ENCODE data around the gene CEACAM8. TPM values are rescaled to one million over a fixed set of nuclear protein-coding genes. Genes with fewer than 3 reads are reported as not detected.
"Not testable (repeated sequence)": the region's sequence is repeated elsewhere in the genome, so short reads cannot be mapped to it uniquely, and the experiment has no call there.

CEACAM8 gene
- total RNA-seq, result 4.8 TPM

DNA sequence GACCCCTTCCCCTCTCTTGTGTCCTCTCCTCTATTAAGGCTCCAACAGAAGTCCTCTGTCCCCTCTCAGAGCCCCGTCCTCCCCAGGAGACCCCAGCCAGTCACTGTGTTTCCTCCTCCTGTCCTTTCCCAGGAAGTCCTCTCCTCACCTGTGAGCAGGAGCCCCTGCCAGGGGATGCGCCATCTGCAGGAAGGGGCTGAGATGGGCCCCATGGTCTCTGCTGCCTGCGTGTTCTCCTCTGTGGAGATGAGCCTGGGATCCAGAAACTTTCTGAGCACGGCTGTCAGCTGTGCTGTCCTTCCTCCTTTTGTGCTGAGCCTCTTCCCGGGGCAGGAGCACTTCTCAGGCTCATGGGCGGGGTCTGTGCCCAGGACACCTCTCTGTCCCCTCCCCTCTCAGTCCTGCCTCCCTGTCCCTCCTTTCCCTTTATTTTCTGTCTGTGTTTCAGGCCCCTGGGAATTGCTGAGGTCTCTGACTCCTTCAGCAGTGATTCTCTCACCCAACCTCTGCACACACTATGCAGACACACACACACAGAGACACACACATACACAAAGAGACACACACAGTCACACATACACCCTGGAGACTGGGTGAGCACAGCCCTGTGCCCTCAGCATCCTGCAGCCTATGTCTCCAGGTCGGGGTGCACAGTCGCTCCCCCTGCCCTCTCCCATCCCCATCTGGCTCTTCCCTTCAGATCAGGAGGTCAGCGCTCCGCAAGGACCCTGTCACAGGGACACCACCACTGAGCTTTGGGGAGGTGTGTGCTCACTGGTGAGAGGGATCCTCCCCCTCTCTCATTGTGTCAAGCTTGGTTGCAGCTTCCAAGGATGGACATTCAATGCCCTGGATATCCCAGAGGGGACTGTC lies at the start of gene CEACAM8:
Gene CEACAM8 (minus strand): TSS at position 308 of the 873 bp plus-strand sequence. CDS start 96 bp downstream, at position 212.
- no peak for DNase-seq

DNA sequence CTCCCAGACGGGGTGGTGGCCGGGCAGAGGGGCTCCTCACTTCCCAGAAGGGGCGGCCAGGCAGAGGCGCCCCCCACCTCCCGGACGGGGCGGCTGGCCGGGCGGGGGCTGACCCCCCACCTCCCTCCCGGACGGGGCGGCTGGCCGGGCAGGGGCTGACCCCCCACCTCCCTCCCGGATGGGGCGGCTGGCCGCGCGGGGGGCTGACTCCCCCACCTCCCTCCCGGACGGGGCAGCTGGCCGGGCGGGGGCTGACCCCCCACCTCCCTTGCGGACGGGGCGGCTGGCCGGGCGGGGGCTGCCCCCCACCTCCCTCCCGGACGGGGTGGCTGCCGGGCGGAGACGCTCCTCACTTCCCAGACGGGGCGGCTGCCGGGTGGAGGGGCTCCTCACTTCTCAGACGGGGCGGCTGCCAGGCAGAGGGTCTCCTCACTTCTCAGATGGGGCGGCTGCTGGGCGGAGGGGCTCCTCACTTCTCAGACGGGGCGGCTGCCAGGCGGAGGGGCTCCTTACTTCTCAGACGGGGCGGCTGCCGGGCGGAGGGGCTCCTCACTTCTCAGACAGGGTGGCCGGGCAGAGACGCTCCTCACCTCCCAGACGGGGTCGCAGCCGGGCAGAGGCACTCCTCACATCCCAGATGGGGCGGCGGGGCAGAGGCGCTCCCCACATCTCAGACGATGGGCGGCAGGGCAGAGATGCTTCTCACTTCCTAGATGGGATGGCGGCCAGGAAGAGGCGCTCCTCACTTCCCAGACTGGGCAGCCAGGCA lies 44.8 kb upstream of the CEACAM8 start:
- not testable (repeated sequence) for DNase-seq

DNA sequence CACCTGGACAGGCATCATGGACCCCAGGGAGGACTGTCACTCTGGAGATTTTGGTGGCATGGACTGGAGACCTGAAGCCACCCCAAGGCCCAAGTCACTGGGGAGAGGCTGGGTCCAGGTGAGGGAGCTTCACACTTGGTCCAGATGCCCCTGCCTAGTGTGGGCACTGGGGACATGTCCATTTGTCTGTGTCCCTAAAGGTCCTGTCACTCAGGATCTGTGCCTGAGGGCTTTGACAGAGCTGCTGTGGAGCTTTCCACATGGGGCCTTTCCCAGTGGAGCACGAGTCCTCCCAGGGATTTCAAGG lies 40.5 kb upstream of the CEACAM8 start:
- no peak for DNase-seq

DNA sequence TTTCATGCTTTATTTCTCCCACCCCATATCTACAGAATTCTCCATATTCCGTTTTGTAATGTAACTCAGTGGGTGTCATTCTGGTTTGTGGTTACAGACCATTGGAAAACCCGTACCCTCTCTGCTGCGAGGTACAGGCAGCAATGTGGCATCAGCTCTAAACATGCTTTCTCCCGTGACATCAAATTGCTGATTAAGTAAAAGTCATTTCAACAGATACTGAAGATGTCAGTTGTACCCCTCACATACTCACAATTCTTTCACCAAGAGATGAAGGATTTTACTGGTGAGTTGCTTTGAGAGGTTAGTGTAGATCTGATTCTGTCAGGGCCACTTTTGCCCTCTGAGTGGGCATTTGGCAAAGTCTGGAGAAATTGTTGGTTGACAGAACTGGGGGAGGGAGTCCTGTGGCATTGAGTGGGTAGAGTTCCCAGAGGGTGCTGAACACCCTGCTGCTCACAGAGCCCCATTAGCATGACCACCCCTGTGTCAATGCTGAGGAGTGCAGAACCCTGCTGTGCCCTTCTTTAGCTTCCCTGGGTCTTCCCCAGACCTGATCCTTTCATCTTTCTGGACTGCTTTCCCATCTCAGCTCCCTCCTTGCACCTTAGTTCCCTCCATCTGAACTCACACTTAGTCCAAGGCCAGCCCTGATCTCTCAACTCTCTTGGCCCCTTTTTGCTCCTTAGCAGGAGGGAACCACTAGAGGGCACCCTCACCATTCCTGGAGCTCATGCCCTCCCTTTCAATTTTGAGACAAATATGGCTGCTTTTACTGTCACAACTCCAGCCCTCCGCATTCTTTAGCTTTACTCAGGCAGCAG lies 39.9 kb upstream of the CEACAM8 start:
- DNase-seq, result no peak

DNA sequence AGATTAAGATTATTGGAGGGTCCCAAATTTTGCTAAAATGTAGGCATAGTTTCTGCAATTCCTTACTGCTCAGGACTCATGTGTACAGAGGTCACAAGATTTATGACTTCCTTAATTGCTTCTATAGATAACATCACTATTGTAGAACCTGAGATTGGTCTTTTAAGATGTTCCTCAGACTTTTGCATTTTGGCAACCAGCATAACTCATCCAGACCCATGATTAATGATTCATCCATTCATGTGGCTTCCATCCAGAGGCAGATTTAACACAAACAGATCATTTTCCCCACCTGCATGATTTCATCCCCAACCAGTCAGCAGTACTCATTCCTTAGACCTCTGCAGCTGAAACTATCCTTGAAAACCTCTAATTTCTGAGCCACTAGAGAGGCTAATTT lies 34.5 kb upstream of the CEACAM8 start:
- no peak for DNase-seq

DNA sequence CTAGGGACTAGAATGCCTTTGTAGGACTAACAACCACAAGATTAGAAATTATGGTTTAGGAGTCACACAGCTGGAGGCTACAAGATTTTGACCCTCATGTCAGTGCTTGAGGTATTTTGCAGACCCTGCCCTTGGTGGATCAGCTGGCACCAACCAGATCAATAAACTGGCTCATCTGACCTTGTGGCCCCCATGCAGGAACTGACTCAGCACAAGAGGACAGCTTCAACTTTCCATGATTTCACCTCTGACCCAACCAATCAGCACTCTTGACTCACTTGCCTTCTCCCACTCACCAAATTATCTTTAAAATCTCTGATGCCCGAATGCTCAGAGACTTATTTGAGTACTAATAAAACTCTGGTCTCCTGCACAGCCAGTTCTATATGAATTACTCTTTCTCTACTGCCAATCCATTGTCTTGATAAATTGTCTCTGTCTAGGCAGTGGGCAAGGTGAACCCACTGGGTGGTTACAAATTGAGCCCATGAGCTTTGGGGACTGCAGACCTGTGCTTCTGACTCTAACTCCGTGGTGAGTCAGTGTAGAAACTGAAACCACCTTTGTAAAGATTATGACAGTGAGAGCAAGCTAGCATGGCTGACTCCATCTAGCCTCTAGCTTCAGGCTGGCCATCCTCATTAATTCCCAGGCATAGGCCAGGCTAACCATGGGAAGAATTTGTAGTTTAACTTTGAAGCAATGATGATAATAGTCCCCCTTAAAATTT lies 33.9 kb upstream of the CEACAM8 start:
- no peak for DNase-seq

DNA sequence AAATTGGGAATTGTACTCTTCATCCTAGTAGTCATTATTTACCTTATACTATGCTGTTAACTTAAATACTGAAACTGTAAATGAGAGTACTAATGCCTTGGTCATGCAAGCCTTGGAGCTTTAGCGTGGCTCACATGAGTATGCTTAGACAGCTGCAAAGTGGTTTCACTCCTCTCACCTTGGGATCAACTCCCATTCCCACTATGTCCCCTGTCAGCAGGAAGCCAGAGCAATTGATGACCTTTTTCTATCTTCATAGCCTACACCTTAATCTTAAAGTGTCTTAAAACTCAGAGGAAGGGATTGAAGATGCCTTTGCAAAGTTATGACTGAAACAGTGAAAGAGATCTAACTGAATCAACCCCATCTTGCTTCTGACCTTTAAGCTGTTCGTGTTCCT lies 33.2 kb upstream of the CEACAM8 start:
- DNase-seq, result no peak

DNA sequence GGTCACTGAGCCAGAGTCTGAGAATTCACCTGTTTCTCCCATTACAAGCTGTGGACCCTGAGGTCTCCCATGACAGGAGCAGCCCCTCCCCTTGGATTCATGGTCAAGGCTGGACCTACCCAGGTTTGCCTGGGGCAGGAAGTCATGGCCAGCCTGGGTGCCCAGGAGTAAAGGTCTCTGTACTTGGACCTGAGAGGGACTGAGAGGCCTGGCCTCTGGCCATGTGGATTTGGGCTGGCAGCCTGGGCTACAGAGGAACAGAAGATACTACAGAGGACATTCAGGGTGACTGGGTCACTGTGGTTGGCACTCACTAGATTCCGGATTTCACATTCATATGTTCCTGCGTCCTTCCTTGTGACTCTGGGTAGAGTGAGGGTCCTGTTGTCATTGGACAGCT lies 31.5 kb upstream of the CEACAM8 start:
- no peak for DNase-seq

DNA sequence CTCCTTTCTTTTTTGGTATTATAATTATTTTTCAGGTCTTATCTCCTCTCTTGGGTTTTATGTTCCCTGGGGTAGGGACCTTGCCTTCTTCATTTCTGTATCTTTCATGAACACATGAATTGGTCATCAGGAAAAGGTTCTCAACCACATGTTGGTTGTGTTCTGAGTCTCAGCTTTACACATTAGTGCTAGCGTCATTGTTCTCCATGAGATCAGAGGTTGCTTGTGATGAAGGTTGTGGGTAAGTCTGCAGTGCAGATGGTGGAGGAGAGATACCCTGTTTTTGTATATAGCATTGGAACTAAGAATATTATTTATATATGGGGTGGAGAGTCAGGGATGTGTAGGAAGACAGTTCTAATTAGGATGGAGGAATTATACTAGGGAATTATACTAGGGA lies 24.5 kb upstream of the CEACAM8 start:
- no peak for DNase-seq

DNA sequence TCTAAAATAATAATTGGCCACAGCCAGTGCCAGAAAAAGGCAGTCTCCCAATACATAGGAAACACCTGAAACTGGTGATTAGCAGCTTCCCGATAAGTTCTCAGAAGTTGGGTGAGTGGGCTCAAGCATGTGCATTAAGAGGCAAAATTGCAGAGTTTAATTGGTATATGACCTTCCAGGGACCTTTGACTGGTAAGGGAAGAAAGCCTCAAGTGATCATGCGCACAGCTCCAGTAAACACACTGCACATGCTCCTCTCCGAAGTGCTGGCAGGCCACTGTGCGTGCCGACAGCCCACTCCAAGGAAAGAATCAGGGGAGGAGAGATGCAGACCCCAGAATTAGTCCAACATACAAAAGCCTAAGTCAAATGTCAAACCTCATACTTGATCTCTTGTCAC lies 18.9 kb upstream of the CEACAM8 start:
- no peak for DNase-seq

DNA sequence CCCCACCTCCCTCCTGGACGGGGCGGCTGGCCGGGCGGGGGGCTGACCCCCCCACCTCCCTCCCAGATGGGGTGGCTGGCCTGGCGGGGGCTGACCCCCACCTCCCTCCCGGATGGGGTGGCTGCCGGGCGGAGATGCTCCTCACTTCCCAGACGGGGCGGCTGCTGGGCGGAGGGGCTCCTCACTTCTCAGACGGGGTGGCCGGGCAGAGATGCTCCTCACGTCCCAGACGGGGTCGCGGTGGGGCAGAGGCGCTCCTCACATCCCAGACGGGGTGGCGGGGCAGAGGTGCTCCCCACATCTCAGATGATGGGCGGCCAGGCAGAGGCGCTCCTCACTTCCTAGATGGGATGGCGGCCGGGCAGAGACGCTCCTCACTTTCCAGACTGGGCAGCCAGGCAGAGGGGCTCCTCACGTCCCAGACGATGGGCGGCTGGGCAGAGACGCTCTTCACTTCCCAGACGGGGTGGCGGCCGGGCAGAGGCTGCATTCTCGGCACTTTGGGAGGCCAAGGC lies 15.7 kb upstream of the CEACAM8 start:
- DNase-seq, result not testable (repeated sequence)

DNA sequence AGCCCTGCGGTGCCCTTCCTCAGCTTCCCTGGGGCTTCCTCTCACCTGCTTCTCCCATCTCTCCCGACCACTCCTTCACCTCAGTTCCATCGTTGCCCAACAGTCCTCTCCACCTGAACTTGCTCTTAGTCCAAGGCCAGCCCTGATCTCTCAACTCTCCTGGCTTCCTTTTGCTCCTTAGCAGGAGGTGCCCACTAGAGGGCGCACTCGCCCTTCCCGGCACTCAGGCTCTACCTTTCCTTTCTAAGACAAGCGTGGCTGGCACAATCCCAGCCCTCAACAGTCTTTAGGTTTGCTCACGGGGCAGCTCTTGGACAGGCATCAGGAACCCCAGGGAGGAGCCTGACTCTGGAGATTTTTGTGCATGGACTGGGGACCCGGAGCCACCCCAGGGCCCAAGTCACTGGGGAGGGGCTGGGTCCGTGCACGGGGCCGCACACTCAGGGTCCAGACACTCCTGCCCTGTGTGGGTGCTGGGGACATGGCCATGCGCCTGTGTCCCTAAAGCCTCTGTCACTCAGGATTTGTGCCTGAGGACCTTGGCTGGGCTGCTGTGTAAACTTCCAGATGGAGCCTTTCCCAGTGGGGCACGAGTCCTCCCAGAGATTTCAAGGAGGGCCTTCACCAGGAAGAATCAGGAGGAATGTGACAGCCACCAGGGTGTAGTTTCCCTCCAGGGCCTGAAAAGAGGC lies 12.1 kb upstream of the CEACAM8 start:
- DNase-seq, result no peak

DNA sequence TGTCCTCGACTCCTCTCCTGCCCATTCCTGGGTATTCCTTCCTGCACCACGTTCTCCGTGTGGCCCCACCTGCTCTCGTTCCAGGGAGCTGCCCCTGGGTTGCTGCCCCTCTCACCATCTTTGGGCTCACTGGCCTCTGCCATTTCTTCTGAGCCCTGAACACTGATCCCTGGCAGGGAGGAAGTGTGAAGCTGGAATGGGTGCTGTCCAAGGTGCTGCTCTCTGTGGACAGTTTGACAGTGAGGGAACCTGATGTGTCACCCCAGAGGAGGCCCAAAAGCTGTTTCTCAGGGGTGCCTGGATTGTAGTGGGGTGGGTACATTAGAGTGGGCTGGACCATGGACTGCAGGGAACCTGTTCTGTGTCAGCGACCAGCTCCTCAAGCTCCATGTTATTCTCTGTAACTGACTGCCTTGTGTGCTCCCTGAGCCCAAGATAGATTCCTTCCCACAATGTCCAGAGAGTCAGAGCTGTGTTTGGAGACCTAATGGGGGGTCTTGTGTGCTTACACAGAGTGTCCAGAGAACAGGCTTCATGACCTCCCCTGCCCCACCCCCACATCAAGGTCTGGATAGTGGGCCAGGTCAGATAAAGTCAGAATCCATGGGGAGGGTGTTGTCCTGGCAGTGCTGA lies 7.2 kb upstream of the CEACAM8 start:
- DNase-seq, result no peak

DNA sequence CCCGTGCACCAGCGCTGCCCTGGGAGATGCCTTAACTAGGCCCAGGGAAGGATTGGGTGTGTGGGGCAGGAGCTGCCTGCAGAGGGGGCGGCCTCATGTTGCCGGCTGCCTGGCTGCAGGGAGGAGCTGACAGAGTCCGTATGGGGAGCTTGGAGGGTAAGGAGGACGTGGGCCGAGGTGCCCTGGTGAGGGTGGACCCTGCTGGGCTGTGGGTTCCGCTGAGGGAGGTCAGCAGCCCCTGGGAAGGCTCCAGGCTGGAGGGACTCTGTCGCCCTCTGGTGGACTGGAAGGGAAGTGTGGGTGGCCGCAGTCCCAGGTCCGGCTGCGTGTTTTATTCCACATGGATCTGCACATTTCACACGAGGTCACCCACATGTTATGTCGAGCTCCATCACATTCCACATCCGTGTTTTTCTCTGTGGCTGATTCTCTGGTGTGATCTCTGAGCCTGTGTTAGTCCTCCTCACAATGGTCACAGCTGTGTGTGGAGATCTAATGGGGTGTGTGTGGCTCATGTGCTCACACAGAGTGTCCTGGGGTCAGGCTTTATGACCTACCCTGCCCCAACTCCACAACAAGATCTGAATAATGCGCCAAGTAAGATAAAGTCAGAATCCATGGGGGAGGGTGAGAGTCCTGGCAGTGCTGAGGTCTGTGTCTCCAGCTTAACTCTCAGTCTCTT lies 1.8 kb upstream of the CEACAM8 start:
- no peak for DNase-seq

DNA sequence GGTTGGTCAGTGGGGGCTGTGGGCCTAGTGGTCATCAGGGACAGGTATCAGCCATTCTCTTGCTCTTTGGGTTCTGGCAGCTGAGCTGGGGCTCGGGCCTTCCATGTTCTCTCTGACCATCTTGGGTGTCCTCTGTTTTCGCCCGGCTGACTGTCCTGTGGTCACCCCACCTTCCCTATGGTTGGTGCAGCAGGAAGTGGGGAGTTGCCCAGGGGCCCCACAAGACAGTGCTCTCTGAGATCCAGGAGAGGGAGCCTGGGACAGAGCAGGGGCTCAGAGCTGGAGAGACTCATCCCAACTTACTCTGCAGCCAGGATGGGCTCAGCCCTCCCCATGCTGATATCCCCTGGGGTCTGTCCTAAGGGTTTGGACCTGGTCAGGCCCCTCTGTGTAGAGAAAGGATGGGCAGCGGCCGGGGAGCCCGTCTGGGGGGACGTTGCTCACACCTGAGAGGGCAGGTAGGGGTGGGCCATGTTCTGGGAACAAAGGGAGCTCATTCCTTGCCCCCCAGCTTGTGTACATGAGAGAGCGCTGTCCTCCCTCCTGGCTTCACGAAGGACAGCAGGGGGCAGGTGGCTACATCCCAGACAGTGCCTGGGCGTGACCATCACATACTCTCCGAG lies 937 bp upstream of the CEACAM8 start:
- no peak for DNase-seq

DNA sequence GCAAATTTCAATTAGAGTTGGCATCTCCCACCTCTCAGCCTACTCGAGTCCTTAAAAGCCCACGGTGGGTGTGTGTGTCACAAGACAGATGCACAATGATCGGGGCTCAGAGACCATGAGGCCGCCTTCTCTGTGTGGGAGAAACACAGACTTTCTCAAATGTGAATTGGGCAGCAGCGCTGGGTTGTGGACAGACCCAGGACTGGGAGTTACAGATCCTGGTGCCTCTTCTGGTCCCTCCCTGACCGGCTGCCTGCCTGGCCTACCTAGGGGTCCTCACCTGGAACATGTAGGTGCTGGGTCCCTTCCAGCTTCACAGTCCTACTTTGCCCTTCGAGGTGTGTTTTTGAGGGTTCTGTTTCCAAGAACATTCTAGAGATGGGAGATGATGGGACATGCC lies 4.9 kb downstream of the CEACAM8 start:
- DNase-seq, result no peak

DNA sequence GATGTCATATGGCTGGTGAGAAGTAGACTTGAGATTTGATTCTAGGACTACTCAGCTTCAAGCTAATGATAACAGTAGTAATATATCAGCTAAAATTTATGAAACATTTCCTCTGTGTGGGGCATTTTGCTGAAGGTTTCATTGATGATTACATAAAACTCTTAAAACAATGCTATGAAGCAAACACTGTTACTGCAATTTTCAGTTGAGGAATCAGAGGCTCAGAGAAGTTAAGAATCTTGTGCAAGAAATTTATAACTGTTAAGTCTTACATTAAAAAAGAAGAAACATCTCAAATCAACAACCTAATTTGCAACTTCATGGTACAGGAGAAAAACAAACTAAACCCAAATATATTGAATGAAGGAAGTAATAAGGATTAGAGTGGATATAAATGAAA lies 10.3 kb downstream of the CEACAM8 start:
- no peak for DNase-seq

DNA sequence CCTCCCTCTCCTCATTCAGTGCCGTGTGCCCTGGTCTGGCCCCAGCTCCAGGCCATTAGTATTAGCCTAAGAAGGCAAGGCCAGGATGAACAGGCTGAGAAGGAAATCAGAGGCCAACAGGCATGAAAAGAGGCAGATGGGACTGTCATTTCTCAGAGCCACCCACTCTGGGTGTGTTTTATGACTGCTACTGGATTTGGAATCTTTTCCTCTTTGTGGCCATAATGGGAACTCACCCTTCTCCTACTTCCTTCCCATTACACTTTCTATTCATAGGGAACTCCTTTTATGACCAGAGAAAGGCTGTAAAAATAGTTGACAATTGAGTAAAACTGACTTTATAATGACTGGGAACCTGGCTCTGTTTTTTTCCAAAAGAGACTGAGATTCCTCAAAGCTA lies 17.7 kb downstream of the CEACAM8 start:
- DNase-seq, result no peak

DNA sequence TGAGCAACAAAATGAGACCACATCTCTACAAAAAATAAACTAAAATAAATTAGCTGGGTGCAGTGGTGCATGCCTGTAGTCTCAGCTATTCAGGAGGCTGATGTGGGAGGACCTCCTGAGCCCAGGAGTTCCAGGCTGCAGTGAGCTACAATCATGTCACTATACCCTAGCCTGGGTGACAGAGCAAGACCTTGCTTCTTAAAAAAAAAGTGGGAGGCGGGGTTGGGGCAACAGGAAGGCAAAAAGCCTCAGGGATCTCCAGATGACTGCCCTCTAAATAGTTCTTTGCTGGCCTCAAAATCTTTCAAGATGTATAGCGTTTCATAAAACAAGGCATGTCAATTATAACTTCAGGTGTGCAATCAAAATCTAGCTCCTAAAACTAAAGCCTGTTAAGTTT lies 18.5 kb downstream of the CEACAM8 start:
- no peak for DNase-seq

DNA sequence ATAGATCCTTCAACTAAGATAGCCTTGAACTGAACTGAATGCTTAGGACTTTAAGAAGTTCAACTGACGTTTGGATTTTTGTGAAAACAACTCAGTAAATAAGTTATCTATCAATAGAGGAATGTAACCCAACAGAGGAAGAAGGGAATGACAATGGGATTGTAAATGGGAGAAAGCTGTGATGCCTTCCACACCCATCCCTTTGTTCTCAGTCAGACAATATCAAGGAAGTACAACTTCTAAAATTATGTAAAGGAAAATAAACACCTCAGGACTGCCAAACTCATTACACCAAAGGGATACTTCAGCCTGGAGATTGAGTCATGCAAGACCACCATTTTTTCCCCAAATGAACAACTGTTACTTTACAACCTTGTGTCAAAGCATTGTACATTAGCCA lies 21.1 kb downstream of the CEACAM8 start:
- DNase-seq, result no peak

Data from skin of body (tissue), 2 donors.